ENCODE data around the gene FTO.

- TF ChIP-seq CTCF (IDR thresholded peaks at IDR 0.05) (no peak), POLR2A (IDR thresholded peaks at IDR 0.05) (no peak)
Observed at GRCh38 chr16:53717577-53717976, 13.6 kb downstream of the FTO start.
